ENCODE data around the gene SYTL1. TPM values are rescaled to one million over a fixed set of nuclear protein-coding genes. Genes with fewer than 3 reads are reported as not detected.

The SYTL1 gene
- total and polyA plus RNA-seq, 12 donors: 0.22 to 10.9 (median 1.0) TPM; not detected in 2

DNA sequence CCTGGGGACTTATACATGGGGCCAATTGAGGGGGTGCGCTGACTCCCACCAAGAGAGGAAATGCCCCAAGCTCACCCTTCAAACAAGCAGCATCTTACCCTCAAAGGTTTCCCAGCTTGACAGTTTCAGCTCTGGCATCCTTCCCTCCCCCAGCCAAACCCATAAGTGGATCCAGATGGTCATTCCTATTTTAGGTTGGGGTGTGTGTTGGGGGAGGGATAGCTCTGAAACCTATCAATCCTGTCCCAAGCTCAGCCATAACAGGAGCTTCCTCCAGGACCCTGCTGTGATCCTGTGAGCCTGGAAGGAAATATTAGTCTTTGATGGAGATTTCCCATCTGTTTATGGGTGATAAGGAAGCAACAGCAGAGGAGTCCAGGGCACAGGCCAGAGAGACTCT lies 23.2 kb upstream of the SYTL1 start:
- no peak for TF ChIP-seq POLR2A (IDR thresholded peaks at IDR 0.05)
- TF ChIP-seq, protein P1, sequence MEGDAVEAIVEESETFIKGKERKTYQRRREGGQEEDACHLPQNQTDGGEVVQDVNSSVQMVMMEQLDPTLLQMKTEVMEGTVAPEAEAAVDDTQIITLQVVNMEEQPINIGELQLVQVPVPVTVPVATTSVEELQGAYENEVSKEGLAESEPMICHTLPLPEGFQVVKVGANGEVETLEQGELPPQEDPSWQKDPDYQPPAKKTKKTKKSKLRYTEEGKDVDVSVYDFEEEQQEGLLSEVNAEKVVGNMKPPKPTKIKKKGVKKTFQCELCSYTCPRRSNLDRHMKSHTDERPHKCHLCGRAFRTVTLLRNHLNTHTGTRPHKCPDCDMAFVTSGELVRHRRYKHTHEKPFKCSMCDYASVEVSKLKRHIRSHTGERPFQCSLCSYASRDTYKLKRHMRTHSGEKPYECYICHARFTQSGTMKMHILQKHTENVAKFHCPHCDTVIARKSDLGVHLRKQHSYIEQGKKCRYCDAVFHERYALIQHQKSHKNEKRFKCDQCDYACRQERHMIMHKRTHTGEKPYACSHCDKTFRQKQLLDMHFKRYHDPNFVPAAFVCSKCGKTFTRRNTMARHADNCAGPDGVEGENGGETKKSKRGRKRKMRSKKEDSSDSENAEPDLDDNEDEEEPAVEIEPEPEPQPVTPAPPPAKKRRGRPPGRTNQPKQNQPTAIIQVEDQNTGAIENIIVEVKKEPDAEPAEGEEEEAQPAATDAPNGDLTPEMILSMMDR (IDR thresholded peaks at IDR 0.05): no peak

GRCh38 chr1:27321813-27322568 lies 19.8 kb upstream of the SYTL1 start, which contains the start of gene TMEM222:
Gene TMEM222, plus strand, starts transcription at chr1:27322163. Its CDS starts 35 bp downstream, at chr1:27322198.
- intact Hi-C loops (cut with DNase I): no loop called here
- WGBS, 4 donors: 0 to 1% (median 1%) methylated on average over 13 to 67 of the region's 67 CpGs

More for the DNA sequence above, 23.2 kb upstream of the SYTL1 start:
- H3K36me3 ChIP-seq (replicated peaks in 1 of 2): no peaks in the 10 kb centered on the region
- H3K27me3 ChIP-seq: no peaks in the 10 kb centered on the region
- H3K4me3 ChIP-seq: no peak overlapping the region
- H3K27ac ChIP-seq: no peak overlapping the region
- 64 to 80% (median 74%) methylated on average over 1 of the region's 1 CpG for WGBS, 4 donors
- no peaks in the 10 kb centered on the region for H3K9me3 ChIP-seq (replicated peaks in 1 of 3)
- intact Hi-C loops (cut with DNase I): no loop called here
- DNase-seq: no peak
- peaks cover 9 to 13% of the 10 kb centered on the region in 2 donors for H3K4me1 ChIP-seq (replicated peaks in 1 of 2)

GRCh38 chr1:27322569-27323240 lies 19.1 kb upstream of the SYTL1 start:
- peak overlapping the region; percentile 66 to 91 (median 86) for H3K4me3 ChIP-seq
- intact Hi-C loops (cut with DNase I): no loop called here
- DNase-seq: no peak
- peak overlapping the region; percentile 60 to 91 (median 81) for H3K27ac ChIP-seq
- H3K27me3 ChIP-seq: no peaks in the 10 kb centered on the region
- 11 to 17% (median 13%) methylated on average over 10 of the region's 10 CpGs for WGBS, 4 donors
- H3K9me3 ChIP-seq (replicated peaks in 1 of 3): no peaks in the 10 kb centered on the region
- TF ChIP-seq POLR2A (IDR thresholded peaks at IDR 0.05): no peak
- TF ChIP-seq, protein P1 (IDR thresholded peaks at IDR 0.05): no peak
- H3K36me3 ChIP-seq (replicated peaks in 1 of 2): peaks cover 0 to 14% of the 10 kb centered on the region in 2 donors
- H3K4me1 ChIP-seq (replicated peaks in 1 of 2): peaks cover 9 to 26% of the 10 kb centered on the region in 2 donors

More at GRCh38 chr1:27321813-27322568, 19.8 kb upstream of the SYTL1 start, which contains the start of gene TMEM222:
- H3K27me3 ChIP-seq: no peaks in the 10 kb centered on the region
- no peaks in the 10 kb centered on the region for H3K9me3 ChIP-seq (replicated peaks in 1 of 3)
- peak within 1 kb of the TSS; percentile 66 to 91 (median 86) for H3K4me3 ChIP-seq
- H3K27ac ChIP-seq: peak within 1 kb of the TSS; percentile 60 to 91 (median 81)
- H3K4me1 ChIP-seq (replicated peaks in 1 of 2): peaks cover 9 to 26% of the 10 kb centered on the region in 2 donors
- peak; percentile 36 to 62 for TF ChIP-seq POLR2A (IDR thresholded peaks at IDR 0.05)
- TF ChIP-seq, protein P1 (IDR thresholded peaks at IDR 0.05): peak in 5 of 6 experiments; percentile 20 to 53 (median 35)
- H3K36me3 ChIP-seq (replicated peaks in 1 of 2): peaks cover 0 to 14% of the 10 kb centered on the region in 2 donors
- peak; percentile 95 to 98 (median 98) for DNase-seq

- Histone ChIP-seq H3K27me3 (no peaks in the 10 kb centered on the region), H3K9me3 (replicated peaks in 1 of 3) (no peaks in the 10 kb centered on the region), H3K27ac (no peak overlapping the region), H3K4me1 (replicated peaks in 1 of 2) (peaks cover 9 to 26% of the 10 kb centered on the region in 2 donors), H3K4me3 (no peak overlapping the region), H3K36me3 (replicated peaks in 1 of 2) (peaks cover 0 to 17% of the 10 kb centered on the region in 2 donors)
- intact Hi-C loops (cut with DNase I): no loop called here
- DNase-seq: no peak
- TF ChIP-seq, protein P1 (IDR thresholded peaks at IDR 0.05): no peak
- no peak for TF ChIP-seq POLR2A (IDR thresholded peaks at IDR 0.05)
- 90 to 97% (median 94%) methylated on average over 6 to 15 of the region's 15 CpGs for WGBS, 4 donors
Measured at GRCh38 chr1:27325286-27325685, 16.5 kb upstream of the SYTL1 start.

All from adrenal gland (tissue), 12 donors.